IMR-90 (cell line): ENCODE data around the gene SPRED2. TPM values are rescaled to one million over a fixed set of nuclear protein-coding genes. Genes with fewer than 3 reads are reported as not detected.

Experiments used
- ATAC-seq: fragments of 200-7000 bp; cut with Tn5 transposase; 2 replicates; pipeline ENCODE4 v1.9.1; 2020; ENCODE audit warnings: low read depth, mild to moderate bottlenecking, moderate library complexity
- BruUV-seq: library from RNA; stranded (reverse); fragments of 400-500 nt; replicated peaks from 2 replicates; lab custom pipeline; 2021; lab: Mats Ljungman, UMichigan
- CTCF ChIA-PET: fragments of 300-600 bp; formaldehyde crosslinking; extraction: SDS; loops from one replicate; lab custom pipeline; 2021; ENCODE audit warnings: antibody characterized with exemption; lab: Yijun Ruan, JAX
- POLR2A ChIA-PET: fragments of 300-600 bp; sonication (Branson Sonifier 250); formaldehyde crosslinking; loops from one replicate; lab custom pipeline; 2022; ENCODE audit warnings: antibody characterized with exemption; ENCODE audit not compliant: unreplicated experiment; lab: Charles Lee
- DNase-seq: peaks from one replicate; pipeline ENCODE4 v3.0.0; 2013
- H2AFZ ChIP-seq: replicated peaks from 2 replicates; pipeline ENCODE3; 2013; ENCODE audit warnings: low read length, mild to moderate bottlenecking; ENCODE audit not compliant: poor library complexity
- H2AK5ac ChIP-seq: 2 replicates; pipeline ENCODE4 v1.6.1; 2013; ENCODE audit warnings: low read depth, low read length, inconsistent platforms
- H2AK9ac ChIP-seq: replicated peaks from 2 replicates; pipeline ENCODE3; 2013; ENCODE audit warnings: mild to moderate bottlenecking, low read depth, low read length, moderate library complexity; ENCODE audit not compliant: poor library complexity
- H2BK120ac ChIP-seq: 2 replicates; pipeline ENCODE4 v1.6.1; 2013; ENCODE audit warnings: low read depth, low read length, inconsistent platforms
- H2BK15ac ChIP-seq: 3 replicates; pipeline ENCODE4 v1.6.1; 2013; ENCODE audit warnings: low read depth, low read length, inconsistent platforms
- H2BK20ac ChIP-seq: 2 replicates; pipeline ENCODE4 v1.6.1; 2013; ENCODE audit warnings: low read depth, mild to moderate bottlenecking, inconsistent platforms, low read length, moderate library complexity
- H2BK5ac ChIP-seq: 2 replicates; pipeline ENCODE4 v1.6.1; 2013; ENCODE audit warnings: mild to moderate bottlenecking, low read depth, low read length, inconsistent platforms; ENCODE audit not compliant: poor library complexity, severe bottlenecking
- H3K14ac ChIP-seq: replicated peaks from 2 replicates; pipeline ENCODE4 v1.6.1; 2013; ENCODE audit warnings: low read depth, low read length, inconsistent platforms
- H3K18ac ChIP-seq: 2 replicates; pipeline ENCODE4 v1.6.1; 2013; ENCODE audit warnings: low read depth, low read length, control low read depth
- H3K23ac ChIP-seq: 2 replicates; pipeline ENCODE4 v1.6.1; 2013; ENCODE audit warnings: low read depth, low read length, inconsistent platforms
- H3K27ac ChIP-seq: 2 replicates; pipeline ENCODE4 v1.5.1; 2013; ENCODE audit warnings: mild to moderate bottlenecking, control low read depth, low read length; ENCODE audit not compliant: insufficient read depth
- H3K27me3 ChIP-seq: 2 replicates; pipeline ENCODE4 v1.6.1; 2013; ENCODE audit warnings: low read length; ENCODE audit not compliant: control insufficient read depth, insufficient read depth
- H3K36me3 ChIP-seq: 2 replicates; pipeline ENCODE4 v1.6.1; 2013; ENCODE audit warnings: low read length, mixed read lengths; ENCODE audit not compliant: control insufficient read depth, insufficient read depth
- H3K4ac ChIP-seq: 2 replicates; pipeline ENCODE4 v1.6.1; 2013; ENCODE audit warnings: low read depth, low read length, inconsistent platforms
- H3K4me1 ChIP-seq: 2 replicates; pipeline ENCODE4 v1.6.1; 2013; ENCODE audit warnings: low read length, mixed read lengths; ENCODE audit not compliant: control insufficient read depth, insufficient read depth
- H3K4me2 ChIP-seq: 2 replicates; pipeline ENCODE4 v1.6.1; 2013; ENCODE audit warnings: low read depth, mild to moderate bottlenecking, control low read depth, low read length, moderate library complexity
- H3K4me3 ChIP-seq: 2 replicates; pipeline ENCODE4 v1.5.1; 2013; ENCODE audit warnings: low read depth, mild to moderate bottlenecking, control low read depth, low read length, moderate library complexity; ENCODE audit not compliant: insufficient read depth
- H3K56ac ChIP-seq: 2 replicates; pipeline ENCODE4 v1.6.1; 2013; ENCODE audit warnings: low read length, inconsistent platforms; ENCODE audit not compliant: insufficient read depth; ENCODE audit errors: extremely low read depth
- H3K79me1 ChIP-seq, 2 experiments: 2 replicates each; pipeline ENCODE4 v1.6.1; 2013; ENCODE audit warnings: low read length in 2 of 2, inconsistent platforms in 1 of 2, low read depth in 1 of 2
- H3K9ac ChIP-seq: 2 replicates; pipeline ENCODE4 v1.6.1; 2013; ENCODE audit warnings: low read depth, low read length, control low read depth
- H3K9me1 ChIP-seq: 2 replicates; pipeline ENCODE4 v1.6.1; 2013; ENCODE audit warnings: low read length, inconsistent platforms; ENCODE audit not compliant: insufficient read depth
- H3K9me3 ChIP-seq: 2 replicates; pipeline ENCODE4 v1.6.1; 2013; ENCODE audit warnings: low read length; ENCODE audit not compliant: control insufficient read depth, insufficient read depth
- H4K20me1 ChIP-seq: 2 replicates; pipeline ENCODE4 v1.6.1; 2013; ENCODE audit warnings: low read length, inconsistent platforms; ENCODE audit not compliant: insufficient read depth
- H4K5ac ChIP-seq: 2 replicates; pipeline ENCODE4 v1.6.1; 2013; ENCODE audit warnings: mild to moderate bottlenecking, low read depth, low read length, control low read depth
- H4K8ac ChIP-seq, 2 experiments: 2 replicates each; pipeline ENCODE4 v1.6.1; 2013; ENCODE audit warnings: low read depth in 2 of 2, low read length in 2 of 2, control low read depth in 1 of 2, inconsistent platforms in 1 of 2
- H4K91ac ChIP-seq: 2 replicates; pipeline ENCODE4 v1.6.1; 2013; ENCODE audit warnings: low read depth, low read length, inconsistent platforms; ENCODE audit not compliant: insufficient read depth
- MAZ ChIP-seq: IDR thresholded peaks from 2 replicates; pipeline ENCODE4 v1.6.1; 2012; ENCODE audit warnings: low read depth, mild to moderate bottlenecking, low read length, improper control_type of control experiment, moderate library complexity, borderline replicate concordance
- RAD21 ChIP-seq: IDR thresholded peaks from 2 replicates; pipeline ENCODE4 v1.6.1; 2012; ENCODE audit warnings: low read length, improper control_type of control experiment
- USF2 ChIP-seq: fragments of 150-350 bp; IDR thresholded peaks from 2 replicates; pipeline ENCODE4 v1.6.1; 2017; ENCODE audit warnings: mild to moderate bottlenecking, antibody characterized with exemption, low read length, low read depth
- WGBS, 2 experiments: methylation state at CpG; one replicate each; pipeline versions ENCODE4 v1.1.5 to v1.1.7; 2013; ENCODE audit warnings: missing lambda C conversion rate in 2 of 2; ENCODE audit not compliant: insufficient read length in 1 of 2; ENCODE audit errors: extremely low coverage in 2 of 2; 5-methylcytosine and 5-hydroxymethylcytosine counted together
- dilution Hi-C: fragments of 300-500 bp; cut with HindIII; formaldehyde crosslinking; loops from one replicate; pipeline ENCODE4 v1.14.3; 2018; ENCODE audit warnings: low sequenced_read_pairs; ENCODE audit not compliant: unreplicated experiment
- in situ Hi-C: fragments of 300-500 bp; cut with MboI; formaldehyde crosslinking; loops from 3 replicates; pipeline ENCODE4 v1.14.3; 2019; ENCODE audit warnings: low sequenced_read_pairs, inconsistent platforms, mixed read lengths
- intact Hi-C: fragments of 100-400 bp; cut with micrococcal nuclease; formaldehyde crosslinking; loops from 2 replicates; pipeline ENCODE4 v1.10.0; 2022
- polyA plus RNA-seq, 3 experiments: library from polyadenylated mRNA; depleted of rRNA; stranded (reverse); fragments of >200 nt; gene quantifications; 2 replicates each; pipeline ENCODE4 v1.2.3, GENCODE V29; 2012; ENCODE audit warnings: low replicate concordance in 1 of 3
- total RNA-seq: library from RNA; depleted of rRNA; stranded (reverse); fragments of >200 nt; gene quantifications from 2 replicates; pipeline ENCODE4 v1.2.3, GENCODE V29; 2012
- TF ChIP-seq, protein P1 (sequence below): conservative IDR thresholded peaks from 2 replicates; pipeline ENCODE4 v1.5.1; 2012; ENCODE audit warnings: mild to moderate bottlenecking, low read depth, low read length, improper control_type of control experiment

The SPRED2 gene
- total and polyA plus RNA-seq, 2 of the 4 experiments (the other 2 are of a cell fraction), result 4.8 to 18.7 TPM

- no peak overlapping the region for H3K4me2 ChIP-seq
- peaks cover 54 to 79% of the 10 kb centered on the region in 2 experiments for H3K79me1 ChIP-seq
- H2BK120ac ChIP-seq, result no peak overlapping the region
- no peak overlapping the region for H3K14ac ChIP-seq
- no peak overlapping the region for H4K8ac ChIP-seq
- H2AK5ac ChIP-seq, result no peak overlapping the region
- H4K20me1 ChIP-seq, result peaks cover 86% of the 10 kb centered on the region
- no peak overlapping the region for H3K4ac ChIP-seq
- no TSS peak for BruUV-seq
- H3K9me1 ChIP-seq, result peaks cover 4% of the 10 kb centered on the region; the same call in 1 of the 2 replicates
- no peaks in the 10 kb centered on the region for H3K9me3 ChIP-seq
- no peak overlapping the region for H3K56ac ChIP-seq
- no peak overlapping the region for H3K18ac ChIP-seq
- no peak overlapping the region for H4K5ac ChIP-seq
- H2BK5ac ChIP-seq, result no peak overlapping the region
- no peak overlapping the region for H3K4me3 ChIP-seq
- ChIA-PET POLR2A (no interaction called here), CTCF (interaction anchor here (0.6 kb wide), 1 partner anchor 10 kb away, joined by 4 read pairs; no protein-coding TSS in a partner anchor)
- 60% methylated on average over 1 of the region's 10 CpGs; no CpG with 5 or more reads in 1 of the 2 experiments for WGBS, 2 experiments
- dilution Hi-C loops (no loop called here), intact Hi-C loops (no loop called here), in situ Hi-C loops (no loop called here)
- H3K27me3 ChIP-seq, result no peaks in the 10 kb centered on the region
- no peak overlapping the region for H2AFZ ChIP-seq
- no peaks in the 10 kb centered on the region for H3K36me3 ChIP-seq
- DNase-seq, result no peak
- H3K4me1 ChIP-seq, result peaks cover 7% of the 10 kb centered on the region
- no peak overlapping the region for H2BK20ac ChIP-seq
- no peak overlapping the region for H2AK9ac ChIP-seq
- H3K27ac ChIP-seq, result no peak overlapping the region
- no peak for ATAC-seq
- H3K9ac ChIP-seq, result no peak overlapping the region
- TF ChIP-seq, protein P1, sequence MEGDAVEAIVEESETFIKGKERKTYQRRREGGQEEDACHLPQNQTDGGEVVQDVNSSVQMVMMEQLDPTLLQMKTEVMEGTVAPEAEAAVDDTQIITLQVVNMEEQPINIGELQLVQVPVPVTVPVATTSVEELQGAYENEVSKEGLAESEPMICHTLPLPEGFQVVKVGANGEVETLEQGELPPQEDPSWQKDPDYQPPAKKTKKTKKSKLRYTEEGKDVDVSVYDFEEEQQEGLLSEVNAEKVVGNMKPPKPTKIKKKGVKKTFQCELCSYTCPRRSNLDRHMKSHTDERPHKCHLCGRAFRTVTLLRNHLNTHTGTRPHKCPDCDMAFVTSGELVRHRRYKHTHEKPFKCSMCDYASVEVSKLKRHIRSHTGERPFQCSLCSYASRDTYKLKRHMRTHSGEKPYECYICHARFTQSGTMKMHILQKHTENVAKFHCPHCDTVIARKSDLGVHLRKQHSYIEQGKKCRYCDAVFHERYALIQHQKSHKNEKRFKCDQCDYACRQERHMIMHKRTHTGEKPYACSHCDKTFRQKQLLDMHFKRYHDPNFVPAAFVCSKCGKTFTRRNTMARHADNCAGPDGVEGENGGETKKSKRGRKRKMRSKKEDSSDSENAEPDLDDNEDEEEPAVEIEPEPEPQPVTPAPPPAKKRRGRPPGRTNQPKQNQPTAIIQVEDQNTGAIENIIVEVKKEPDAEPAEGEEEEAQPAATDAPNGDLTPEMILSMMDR, result no peak
- no peak for TF ChIP-seq MAZ
- TF ChIP-seq RAD21, result no peak
- no peak for TF ChIP-seq USF2
- H4K91ac ChIP-seq, result no peak overlapping the region
- H2BK15ac ChIP-seq, result no peak overlapping the region
- H3K23ac ChIP-seq, result no peak overlapping the region
Measured at GRCh38 chr2:65404988-65405697, 27.3 kb downstream of the SPRED2 start.
